Left renal cortex interstitium (tissue), 4 donors: ENCODE measurements around the gene HMCN2. TPM values are rescaled to one million over a fixed set of nuclear protein-coding genes. Genes with fewer than 3 reads are reported as not detected.
"Not testable (repeated sequence)": the region's sequence is repeated elsewhere in the genome, so short reads cannot be mapped to it uniquely, and the experiment has no call there.

Source experiments
- DNase-seq, 4 donors: peaks; one replicate each; pipeline ENCODE4 v3.0.0-alpha.2; 2013; ENCODE audit warnings: low read depth in 4 of 4, low spot score in 2 of 4, missing footprints in 1 of 4
- polyA plus RNA-seq, 4 donors: library from polyadenylated mRNA; unstranded; fragments of 120-200 nt; gene quantifications; one replicate each; pipeline ENCODE4 v1.2.1, GENCODE V29; 2013; ENCODE audit not compliant: insufficient read length in 4 of 4

Gene HMCN2
- polyA plus RNA-seq, 4 donors = 0.73 to 1.6 (median 0.92) TPM

GRCh38 chr9:130325921-130326320, 60.4 kb downstream of the HMCN2 start:
- DNase-seq = no peak

- DNase-seq = no peak
These were observed 61.7 kb downstream of the HMCN2 start for GRCh38 chr9:130327070-130327780.

- DNase-seq = no peak
These were observed 62.3 kb downstream of the HMCN2 start for GRCh38 chr9:130327781-130328348.

GRCh38 chr9:130328349-130328801, 62.8 kb downstream of the HMCN2 start:
- DNase-seq = no peak

GRCh38 chr9:130329061-130329460, 63.5 kb downstream of the HMCN2 start:
- DNase-seq = no peak

- DNase-seq = no peak
These were observed 64.8 kb downstream of the HMCN2 start for GRCh38 chr9:130330202-130330862.

- no peak for DNase-seq
These were observed 65.5 kb downstream of the HMCN2 start for GRCh38 chr9:130331061-130331460.

GRCh38 chr9:130331573-130331972, 66.0 kb downstream of the HMCN2 start:
- DNase-seq = no peak

- no peak for DNase-seq
These were observed 66.9 kb downstream of the HMCN2 start for GRCh38 chr9:130332384-130332926.

GRCh38 chr9:130333041-130333711, 67.6 kb downstream of the HMCN2 start:
- no peak for DNase-seq

GRCh38 chr9:130333712-130334062, 68.1 kb downstream of the HMCN2 start:
- no peak for DNase-seq

GRCh38 chr9:130334915-130335314, 69.4 kb downstream of the HMCN2 start:
- no peak for DNase-seq

- no peak for DNase-seq
These were observed 70.6 kb downstream of the HMCN2 start for GRCh38 chr9:130336027-130336610.

GRCh38 chr9:130336885-130337284, 71.3 kb downstream of the HMCN2 start:
- no peak for DNase-seq

- DNase-seq = no peak
These were observed 71.8 kb downstream of the HMCN2 start for GRCh38 chr9:130337318-130337717.

- no peak for DNase-seq
These were observed 72.3 kb downstream of the HMCN2 start for GRCh38 chr9:130337784-130338380.

- DNase-seq = not testable (repeated sequence)
These were observed 73.3 kb downstream of the HMCN2 start for GRCh38 chr9:130338891-130339290.

GRCh38 chr9:130339306-130339705, 73.7 kb downstream of the HMCN2 start:
- DNase-seq = no peak

GRCh38 chr9:130340011-130340410, 74.5 kb downstream of the HMCN2 start:
- no peak for DNase-seq

- DNase-seq = not testable (repeated sequence)
These were observed 75.0 kb downstream of the HMCN2 start for GRCh38 chr9:130340557-130340956.
